ENCODE data around the gene COL5A1. TPM values are rescaled to one million over a fixed set of nuclear protein-coding genes. Genes with fewer than 3 reads are reported as not detected.
A peak's percentile ranks its signal among the peaks of the same experiment; 100 is the strongest.
"Not testable (repeated sequence)": the region's sequence is repeated elsewhere in the genome, so short reads cannot be mapped to it uniquely, and the experiment has no call there.

COL5A1 gene
- total RNA-seq, 1 experiment from 2014 or later, result not detected

DNA sequence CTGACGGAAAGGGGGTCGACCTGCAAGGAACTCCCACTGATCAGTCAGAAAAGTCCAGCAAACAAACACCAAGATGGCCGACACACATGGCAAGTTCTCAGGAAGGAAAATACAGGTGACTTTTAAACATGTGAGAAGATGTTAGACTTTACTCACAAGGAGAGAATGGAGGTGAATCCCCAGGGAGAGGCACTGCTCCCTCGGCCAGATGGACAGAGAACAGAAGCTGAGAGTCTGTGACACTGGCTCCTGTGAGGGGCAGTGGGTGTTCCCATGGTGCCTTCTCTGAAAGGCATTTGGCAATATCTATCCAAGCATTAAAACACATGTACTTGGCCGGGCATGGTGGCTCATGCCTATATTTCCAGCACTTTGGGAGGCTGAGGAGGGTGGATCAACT, 22.8 kb downstream of the COL5A1 start:
- intact Hi-C loops (cut with micrococcal nuclease), result no loop called here
- H3K9me3 Mint-ChIP-seq (ENCODE audit: unreplicated experiment), result peaks cover 10% of the 10 kb centered on the region
- POLR2A ChIA-PET, result no interaction called here
- BruUV-seq (replicated peaks), result no TSS peak
- no peak for DNase-seq (ENCODE audit: unreplicated experiment)
- CTCF ChIA-PET, result no interaction called here
- H3K27me3 Mint-ChIP-seq (ENCODE audit: insufficient read depth, unreplicated experiment), result no peaks in the 10 kb centered on the region
- TF ChIP-seq, protein P1, sequence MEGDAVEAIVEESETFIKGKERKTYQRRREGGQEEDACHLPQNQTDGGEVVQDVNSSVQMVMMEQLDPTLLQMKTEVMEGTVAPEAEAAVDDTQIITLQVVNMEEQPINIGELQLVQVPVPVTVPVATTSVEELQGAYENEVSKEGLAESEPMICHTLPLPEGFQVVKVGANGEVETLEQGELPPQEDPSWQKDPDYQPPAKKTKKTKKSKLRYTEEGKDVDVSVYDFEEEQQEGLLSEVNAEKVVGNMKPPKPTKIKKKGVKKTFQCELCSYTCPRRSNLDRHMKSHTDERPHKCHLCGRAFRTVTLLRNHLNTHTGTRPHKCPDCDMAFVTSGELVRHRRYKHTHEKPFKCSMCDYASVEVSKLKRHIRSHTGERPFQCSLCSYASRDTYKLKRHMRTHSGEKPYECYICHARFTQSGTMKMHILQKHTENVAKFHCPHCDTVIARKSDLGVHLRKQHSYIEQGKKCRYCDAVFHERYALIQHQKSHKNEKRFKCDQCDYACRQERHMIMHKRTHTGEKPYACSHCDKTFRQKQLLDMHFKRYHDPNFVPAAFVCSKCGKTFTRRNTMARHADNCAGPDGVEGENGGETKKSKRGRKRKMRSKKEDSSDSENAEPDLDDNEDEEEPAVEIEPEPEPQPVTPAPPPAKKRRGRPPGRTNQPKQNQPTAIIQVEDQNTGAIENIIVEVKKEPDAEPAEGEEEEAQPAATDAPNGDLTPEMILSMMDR (IDR thresholded peaks at IDR 0.05; ENCODE audit: unreplicated experiment), result no peak
- no peak overlapping the region for H3K27ac Mint-ChIP-seq (ENCODE audit: low read depth, unreplicated experiment)
- H3K4me1 Mint-ChIP-seq (ENCODE audit: insufficient read depth, unreplicated experiment), result peaks cover 36% of the 10 kb centered on the region
- no peak overlapping the region for H3K4me3 Mint-ChIP-seq (ENCODE audit: unreplicated experiment)
- H3K36me3 Mint-ChIP-seq (ENCODE audit: insufficient read depth, unreplicated experiment), result no peaks in the 10 kb centered on the region

DNA sequence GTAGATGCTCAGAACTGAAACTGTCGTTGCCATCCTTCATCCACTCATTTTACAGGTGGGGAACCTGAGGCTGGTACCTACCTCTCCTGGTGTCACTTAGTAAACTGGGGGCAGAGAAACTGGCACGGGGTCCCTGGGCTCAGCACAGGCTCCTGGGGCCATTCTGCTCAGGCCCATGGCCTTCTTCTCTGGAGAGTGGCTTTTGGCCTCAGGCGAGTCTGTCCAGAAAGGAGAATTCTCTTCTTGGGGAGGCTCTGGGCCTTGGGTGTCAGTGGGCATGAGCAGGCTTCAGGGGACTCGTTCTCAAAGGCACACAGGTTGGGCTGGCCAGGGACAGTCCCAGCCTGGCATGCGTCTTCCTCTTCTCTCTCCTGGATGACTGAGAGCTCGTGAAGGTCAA, 24.6 kb downstream of the COL5A1 start:
- H3K4me1 Mint-ChIP-seq (ENCODE audit: insufficient read depth, unreplicated experiment), result peaks cover 50% of the 10 kb centered on the region
- BruUV-seq (replicated peaks), result no TSS peak
- TF ChIP-seq, protein P1 (IDR thresholded peaks at IDR 0.05; ENCODE audit: unreplicated experiment), result no peak
- no peak overlapping the region for H3K27ac Mint-ChIP-seq (ENCODE audit: low read depth, unreplicated experiment)
- H3K36me3 Mint-ChIP-seq (ENCODE audit: insufficient read depth, unreplicated experiment), result no peaks in the 10 kb centered on the region
- CTCF ChIA-PET, result no interaction called here
- H3K4me3 Mint-ChIP-seq (ENCODE audit: unreplicated experiment), result no peak overlapping the region
- DNase-seq (ENCODE audit: unreplicated experiment), result no peak
- intact Hi-C loops (cut with micrococcal nuclease), result no loop called here
- H3K27me3 Mint-ChIP-seq (ENCODE audit: insufficient read depth, unreplicated experiment), result no peaks in the 10 kb centered on the region
- POLR2A ChIA-PET, result no interaction called here
- peaks cover 10% of the 10 kb centered on the region for H3K9me3 Mint-ChIP-seq (ENCODE audit: unreplicated experiment)

DNA sequence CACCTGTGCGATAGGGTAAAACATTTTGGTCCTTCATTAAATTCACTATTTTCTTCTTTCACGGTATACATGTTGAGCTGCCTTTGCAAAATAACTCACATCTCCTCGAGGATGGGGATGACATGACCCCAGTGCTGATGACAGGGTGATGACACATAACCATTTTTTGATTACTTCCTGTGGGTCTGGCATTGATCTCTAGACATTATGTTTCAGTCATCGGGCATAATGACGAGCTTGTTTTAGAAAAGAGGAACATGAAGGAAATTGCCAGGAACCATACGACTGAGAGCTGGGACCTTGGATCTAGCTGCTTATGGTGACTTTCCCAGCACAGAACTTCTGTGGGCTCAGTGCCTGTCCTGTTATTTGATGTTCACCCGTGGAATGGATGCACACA, 25.2 kb downstream of the COL5A1 start:
- CTCF ChIA-PET, result no interaction called here
- Mint-ChIP-seq H3K27me3 (ENCODE audit: insufficient read depth, unreplicated experiment) (no peaks in the 10 kb centered on the region), H3K4me3 (ENCODE audit: unreplicated experiment) (no peak overlapping the region), H3K9me3 (ENCODE audit: unreplicated experiment) (peaks cover 10% of the 10 kb centered on the region), H3K4me1 (ENCODE audit: insufficient read depth, unreplicated experiment) (peaks cover 44% of the 10 kb centered on the region), H3K36me3 (ENCODE audit: insufficient read depth, unreplicated experiment) (no peaks in the 10 kb centered on the region), H3K27ac (ENCODE audit: low read depth, unreplicated experiment) (no peak overlapping the region)
- BruUV-seq (replicated peaks), result no TSS peak
- no peak for DNase-seq (ENCODE audit: unreplicated experiment)
- TF ChIP-seq, protein P1 (IDR thresholded peaks at IDR 0.05; ENCODE audit: unreplicated experiment), result no peak
- intact Hi-C loops (cut with micrococcal nuclease), result no loop called here
- POLR2A ChIA-PET, result no interaction called here

- H3K36me3 Mint-ChIP-seq (ENCODE audit: insufficient read depth, unreplicated experiment); H3K27me3 Mint-ChIP-seq (ENCODE audit: insufficient read depth, unreplicated experiment); H3K4me3 Mint-ChIP-seq (ENCODE audit: unreplicated experiment); CTCF ChIA-PET; DNase-seq (ENCODE audit: unreplicated experiment); H3K27ac Mint-ChIP-seq (ENCODE audit: low read depth, unreplicated experiment); BruUV-seq (replicated peaks); POLR2A ChIA-PET; intact Hi-C loops (cut with micrococcal nuclease): not testable (repeated sequence)
- peaks cover 37% of the 10 kb centered on the region for H3K4me1 Mint-ChIP-seq (ENCODE audit: insufficient read depth, unreplicated experiment)
- H3K9me3 Mint-ChIP-seq (ENCODE audit: unreplicated experiment), result peaks cover 14% of the 10 kb centered on the region
These were observed 27.4 kb downstream of the COL5A1 start for GRCh38 chr9:134668977-134669376.

DNA sequence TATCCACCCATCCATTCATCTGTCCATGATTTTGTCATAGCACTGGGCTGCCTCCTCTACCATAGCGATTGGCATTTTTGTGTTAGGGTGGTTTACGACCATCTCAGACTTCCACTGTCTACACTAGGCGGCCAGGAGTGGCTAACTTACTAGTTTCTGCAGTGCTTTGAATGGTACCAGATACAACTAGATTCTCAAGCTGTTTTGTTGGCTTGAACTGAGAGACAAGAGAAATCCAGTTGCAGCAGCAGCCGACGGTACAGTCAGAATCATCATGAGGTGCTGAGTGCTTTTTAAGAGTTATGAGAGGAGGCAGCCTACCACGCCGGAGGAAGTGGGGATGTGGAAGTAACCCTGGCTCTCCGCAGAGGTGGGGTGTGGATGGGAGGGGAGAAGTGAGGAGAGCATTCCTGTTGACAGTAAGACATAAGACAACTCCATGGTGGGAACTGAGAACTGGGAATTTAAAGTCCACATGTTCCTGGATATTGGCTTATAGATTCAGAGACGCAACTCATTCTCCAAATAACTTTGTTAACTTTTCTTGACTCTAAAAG, 27.9 kb downstream of the COL5A1 start:
- H3K27ac Mint-ChIP-seq (ENCODE audit: low read depth, unreplicated experiment), result peak overlapping the region; percentile 5
- peaks cover 19% of the 10 kb centered on the region for H3K9me3 Mint-ChIP-seq (ENCODE audit: unreplicated experiment)
- H3K4me3 Mint-ChIP-seq (ENCODE audit: unreplicated experiment), result no peak overlapping the region
- peaks cover 41% of the 10 kb centered on the region for H3K4me1 Mint-ChIP-seq (ENCODE audit: insufficient read depth, unreplicated experiment)
- DNase-seq (ENCODE audit: unreplicated experiment), result no peak
- BruUV-seq (replicated peaks), result no TSS peak
- ChIA-PET POLR2A (no interaction called here), CTCF (no interaction called here)
- H3K36me3 Mint-ChIP-seq (ENCODE audit: insufficient read depth, unreplicated experiment), result no peaks in the 10 kb centered on the region
- H3K27me3 Mint-ChIP-seq (ENCODE audit: insufficient read depth, unreplicated experiment), result no peaks in the 10 kb centered on the region
- intact Hi-C loops (cut with micrococcal nuclease), result no loop called here
- TF ChIP-seq, protein P1 (IDR thresholded peaks at IDR 0.05; ENCODE audit: unreplicated experiment), result no peak

All from MCF 10A (cell line).